Measurements from ENCODE around the gene CHRDL2. TPM values are rescaled to one million over a fixed set of nuclear protein-coding genes. Genes with fewer than 3 reads are reported as not detected.

CHRDL2 gene
- total RNA-seq, 4 donors from 2014 or later: 0.20 TPM; not detected in 3

- TF ChIP-seq POLR2A (IDR thresholded peaks at IDR 0.05): no peak
- no peak for TF ChIP-seq CTCF (IDR thresholded peaks at IDR 0.05 in 4 of 5, conservative IDR thresholded peaks at IDR 0.05 in 1 of 5)
- peak; percentile 52 to 66 for ATAC-seq
- H3K4me1 ChIP-seq: no peaks in the 10 kb centered on the region
- no peak for DNase-seq
- H3K27ac ChIP-seq: no peak overlapping the region
- H3K27me3 ChIP-seq: no peaks in the 10 kb centered on the region
- in situ Hi-C loops (cut with MboI; ENCODE audit: low sequenced_read_pairs in 4 of 4) (no loop called here), intact Hi-C loops (cut with DNase I; ENCODE audit: low total_unique reads) (no loop called here)
- no peak overlapping the region for H3K4me3 ChIP-seq
- H3K36me3 ChIP-seq: no peaks in the 10 kb centered on the region
- no peaks in the 10 kb centered on the region for H3K9me3 ChIP-seq
Measured at GRCh38 chr11:74648894-74649293, 82.3 kb downstream of the CHRDL2 start.

GRCh38 chr11:74647831-74648230 is 83.4 kb downstream of the CHRDL2 start:
- H3K27ac ChIP-seq: no peak overlapping the region
- intact Hi-C loops (cut with DNase I; ENCODE audit: low total_unique reads): no loop called here
- no peak for ATAC-seq
- H3K4me1 ChIP-seq: no peaks in the 10 kb centered on the region
- no peak overlapping the region for H3K4me3 ChIP-seq
- no peak for DNase-seq
- TF ChIP-seq CTCF (IDR thresholded peaks at IDR 0.05 in 4 of 5, conservative IDR thresholded peaks at IDR 0.05 in 1 of 5) (no peak), POLR2A (IDR thresholded peaks at IDR 0.05) (no peak)
- H3K9me3 ChIP-seq: no peaks in the 10 kb centered on the region
- no peaks in the 10 kb centered on the region for H3K27me3 ChIP-seq
- H3K36me3 ChIP-seq: no peaks in the 10 kb centered on the region
- in situ Hi-C loops (cut with MboI; ENCODE audit: low sequenced_read_pairs in 4 of 4): no loop called here

- ATAC-seq: no peak
- intact Hi-C loops (cut with DNase I; ENCODE audit: low total_unique reads) (no loop called here), in situ Hi-C loops (cut with MboI; ENCODE audit: low sequenced_read_pairs in 4 of 4) (no loop called here)
- no peak for TF ChIP-seq CTCF (IDR thresholded peaks at IDR 0.05 in 4 of 5, conservative IDR thresholded peaks at IDR 0.05 in 1 of 5)
- no peak for TF ChIP-seq POLR2A (IDR thresholded peaks at IDR 0.05)
- Histone ChIP-seq H3K4me3 (no peak overlapping the region), H3K9me3 (no peaks in the 10 kb centered on the region), H3K36me3 (no peaks in the 10 kb centered on the region), H3K4me1 (no peaks in the 10 kb centered on the region), H3K27me3 (no peaks in the 10 kb centered on the region), H3K27ac (no peak overlapping the region)
- no peak for DNase-seq
Measured at GRCh38 chr11:74647404-74647803, 83.8 kb downstream of the CHRDL2 start.

- H3K27ac ChIP-seq: no peak overlapping the region
- in situ Hi-C loops (cut with MboI; ENCODE audit: low sequenced_read_pairs in 4 of 4): no loop called here
- H3K9me3 ChIP-seq: no peaks in the 10 kb centered on the region
- intact Hi-C loops (cut with DNase I; ENCODE audit: low total_unique reads): no loop called here
- no peaks in the 10 kb centered on the region for H3K36me3 ChIP-seq
- no peaks in the 10 kb centered on the region for H3K4me1 ChIP-seq
- TF ChIP-seq CTCF (IDR thresholded peaks at IDR 0.05 in 4 of 5, conservative IDR thresholded peaks at IDR 0.05 in 1 of 5) (no peak), POLR2A (IDR thresholded peaks at IDR 0.05) (no peak)
- DNase-seq (no peak), ATAC-seq (no peak)
- no peak overlapping the region for H3K4me3 ChIP-seq
- H3K27me3 ChIP-seq: no peaks in the 10 kb centered on the region
Measured at GRCh38 chr11:74646954-74647353, 84.3 kb downstream of the CHRDL2 start.

Small RNA genes lying within 50 kb of the gene (microRNA-seq; reads per million reads assigned to microRNA genes)
- 0 reads per million in 2 donors for gene MIR4696 (ENCODE audit: borderline replicate concordance in 2 of 2)

Other genes with a start within 250 kb of the CHRDL2 start
- 10 to 100 TPM in 1 of 4 donors, 1 to 10 TPM in 3; 3.5 to 11.2 (median 8.3) TPM for gene LIPT2, start 237.7 kb downstream of the CHRDL2 start, total RNA-seq
- gene POLD3, start 138.8 kb downstream of the CHRDL2 start, total RNA-seq: 1 to 10 TPM; 4.6 to 6.4 (median 5.8) TPM
- 10 to 100 TPM; 17.1 to 25.2 (median 21.0) TPM for gene RNF169, start 17.4 kb upstream of the CHRDL2 start, total RNA-seq
- gene XRRA1, start 217.7 kb upstream of the CHRDL2 start, total RNA-seq: 10 to 100 TPM in 1 of 4 donors, 1 to 10 TPM in 3; 7.8 to 16.8 (median 8.8) TPM
- gene SPCS2, start 217.8 kb upstream of the CHRDL2 start, total RNA-seq: 10 to 100 TPM; 16.9 to 38.3 (median 22.8) TPM

Measured in gastrocnemius medialis (tissue), 4 donors.